ENCODE measurements around the gene DCAF6. TPM values are rescaled to one million over a fixed set of nuclear protein-coding genes. Genes with fewer than 3 reads are reported as not detected.

The DCAF6 gene
- total RNA-seq, 1 donor from 2014 or later: 28.6 TPM

DNA sequence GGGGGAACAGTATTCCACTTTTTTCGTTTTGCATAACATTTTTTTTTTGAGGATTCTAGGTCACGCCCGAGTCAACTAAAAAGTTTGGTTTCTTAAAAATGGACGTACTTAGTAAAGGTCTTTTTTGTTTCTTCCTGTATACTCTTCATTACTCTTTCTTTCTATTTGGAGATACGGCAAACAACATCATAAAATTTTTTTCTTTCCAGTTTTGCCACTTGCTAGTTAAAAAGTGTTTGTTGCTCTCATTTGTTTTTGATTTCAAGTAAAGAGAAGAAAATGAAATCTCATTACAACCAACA is 1.2 kb downstream of the DCAF6 start:
- Histone ChIP-seq H4K20me1 (ENCODE audit: low read depth) (peaks cover 4% of the 10 kb centered on the region), H3K36me3 (no peaks in the 10 kb centered on the region), H3K4me2 (peak overlapping the region; percentile 97), H2AFZ (replicated peaks) (peak overlapping the region; percentile 59), H3F3A (ENCODE audit: low read depth) (peaks cover 29% of the 10 kb centered on the region), H3K27ac (peak overlapping the region; percentile 92), H3K9me3 (ENCODE audit: low read depth) (no peaks in the 10 kb centered on the region), H3K79me2 (ENCODE audit: low read depth) (peaks cover 67% of the 10 kb centered on the region), H3K4me3 (peak overlapping the region; percentile 81), H3K4me1 (peaks cover 17% of the 10 kb centered on the region), H3K27me3 (no peaks in the 10 kb centered on the region), H3K9ac (peak overlapping the region; percentile 85)
- Mint-ChIP-seq H3K36me3 (peaks cover 7% of the 10 kb centered on the region), H3K4me3 (peak overlapping the region; percentile 97), H3K27ac (peak overlapping the region; percentile 93), H3K4me1 (peaks cover 21% of the 10 kb centered on the region), H3K9me3 (peaks cover 2% of the 10 kb centered on the region), H3K27me3 (ENCODE audit: insufficient read depth, low read depth) (no peaks in the 10 kb centered on the region)
- DNase-seq (ENCODE audit: low spot score): no peak
- TF ChIP-seq EZH2phosphoT487 (IDR thresholded peaks at IDR 0.05): no peak

DNA sequence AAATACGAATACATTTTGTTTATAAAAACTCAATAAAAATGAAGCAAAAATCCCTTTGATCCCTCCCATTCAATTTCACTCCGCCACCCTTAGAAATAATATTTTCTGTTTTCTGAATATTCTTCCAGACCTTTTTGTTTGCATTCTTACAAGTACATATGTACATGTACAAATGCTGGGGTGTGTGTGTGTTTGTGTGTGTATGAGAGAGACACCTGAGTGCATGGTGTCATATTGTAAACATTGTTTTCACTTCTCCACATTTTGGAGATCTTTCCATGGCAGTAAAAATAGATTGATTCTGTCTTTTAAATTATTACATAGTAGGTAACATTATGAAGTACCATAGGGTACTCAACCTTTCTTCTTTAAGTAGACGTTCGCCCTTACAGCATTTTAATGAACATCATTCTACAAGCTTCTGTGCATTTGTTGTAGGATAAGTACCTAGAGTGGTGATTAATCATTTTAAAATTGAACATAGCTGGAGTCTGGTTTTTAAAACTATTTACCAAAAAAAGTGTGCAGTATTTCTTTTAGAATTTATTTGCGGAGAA is 1.7 kb downstream of the DCAF6 start:
- Histone ChIP-seq H3F3A (ENCODE audit: low read depth) (peaks cover 29% of the 10 kb centered on the region), H3K9ac (peak overlapping the region; percentile 85), H4K20me1 (ENCODE audit: low read depth) (peaks cover 4% of the 10 kb centered on the region), H3K4me1 (peaks cover 17% of the 10 kb centered on the region), H3K9me3 (ENCODE audit: low read depth) (no peaks in the 10 kb centered on the region), H2AFZ (replicated peaks) (peak overlapping the region; percentile 59), H3K4me3 (peak overlapping the region; percentile 81), H3K4me2 (peak overlapping the region; percentile 97), H3K27me3 (no peaks in the 10 kb centered on the region), H3K79me2 (ENCODE audit: low read depth) (peaks cover 72% of the 10 kb centered on the region), H3K36me3 (no peaks in the 10 kb centered on the region), H3K27ac (peak overlapping the region; percentile 92)
- TF ChIP-seq, protein P1, sequence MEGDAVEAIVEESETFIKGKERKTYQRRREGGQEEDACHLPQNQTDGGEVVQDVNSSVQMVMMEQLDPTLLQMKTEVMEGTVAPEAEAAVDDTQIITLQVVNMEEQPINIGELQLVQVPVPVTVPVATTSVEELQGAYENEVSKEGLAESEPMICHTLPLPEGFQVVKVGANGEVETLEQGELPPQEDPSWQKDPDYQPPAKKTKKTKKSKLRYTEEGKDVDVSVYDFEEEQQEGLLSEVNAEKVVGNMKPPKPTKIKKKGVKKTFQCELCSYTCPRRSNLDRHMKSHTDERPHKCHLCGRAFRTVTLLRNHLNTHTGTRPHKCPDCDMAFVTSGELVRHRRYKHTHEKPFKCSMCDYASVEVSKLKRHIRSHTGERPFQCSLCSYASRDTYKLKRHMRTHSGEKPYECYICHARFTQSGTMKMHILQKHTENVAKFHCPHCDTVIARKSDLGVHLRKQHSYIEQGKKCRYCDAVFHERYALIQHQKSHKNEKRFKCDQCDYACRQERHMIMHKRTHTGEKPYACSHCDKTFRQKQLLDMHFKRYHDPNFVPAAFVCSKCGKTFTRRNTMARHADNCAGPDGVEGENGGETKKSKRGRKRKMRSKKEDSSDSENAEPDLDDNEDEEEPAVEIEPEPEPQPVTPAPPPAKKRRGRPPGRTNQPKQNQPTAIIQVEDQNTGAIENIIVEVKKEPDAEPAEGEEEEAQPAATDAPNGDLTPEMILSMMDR (IDR thresholded peaks at IDR 0.05): no peak
- TF ChIP-seq EZH2phosphoT487 (IDR thresholded peaks at IDR 0.05) (no peak), EZH2 (IDR thresholded peaks at IDR 0.05) (no peak)
- H3K36me3 Mint-ChIP-seq: peaks cover 7% of the 10 kb centered on the region
- no peak for DNase-seq (ENCODE audit: low spot score)
- no peaks in the 10 kb centered on the region for H3K27me3 Mint-ChIP-seq (ENCODE audit: insufficient read depth, low read depth)
- peaks cover 4% of the 10 kb centered on the region for H3K9me3 Mint-ChIP-seq
- H3K4me1 Mint-ChIP-seq: peaks cover 19% of the 10 kb centered on the region
- no peak overlapping the region for H3K27ac Mint-ChIP-seq
- peak overlapping the region; percentile 97 for H3K4me3 Mint-ChIP-seq

DNA sequence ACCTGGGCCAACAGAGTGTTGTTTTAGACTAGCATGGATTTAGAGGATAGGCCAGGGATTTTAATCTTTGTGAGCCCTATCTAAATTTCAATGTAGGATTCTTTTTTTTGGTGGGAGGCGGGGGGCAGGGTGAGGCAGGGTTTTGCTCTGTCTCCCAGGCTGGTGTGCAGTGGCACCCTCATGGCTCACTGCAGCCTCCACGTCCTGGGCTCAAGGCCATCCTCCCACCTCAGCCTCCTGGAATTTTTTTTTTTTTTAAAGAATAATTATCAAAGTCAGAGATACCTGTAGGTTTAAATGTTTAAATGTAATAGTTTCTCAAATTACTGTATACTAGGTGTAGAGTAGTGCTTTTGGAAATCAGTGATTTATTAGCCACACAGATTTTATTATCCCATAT is 3.8 kb downstream of the DCAF6 start:
- H3K79me2 ChIP-seq (ENCODE audit: low read depth): peaks cover 79% of the 10 kb centered on the region

DNA sequence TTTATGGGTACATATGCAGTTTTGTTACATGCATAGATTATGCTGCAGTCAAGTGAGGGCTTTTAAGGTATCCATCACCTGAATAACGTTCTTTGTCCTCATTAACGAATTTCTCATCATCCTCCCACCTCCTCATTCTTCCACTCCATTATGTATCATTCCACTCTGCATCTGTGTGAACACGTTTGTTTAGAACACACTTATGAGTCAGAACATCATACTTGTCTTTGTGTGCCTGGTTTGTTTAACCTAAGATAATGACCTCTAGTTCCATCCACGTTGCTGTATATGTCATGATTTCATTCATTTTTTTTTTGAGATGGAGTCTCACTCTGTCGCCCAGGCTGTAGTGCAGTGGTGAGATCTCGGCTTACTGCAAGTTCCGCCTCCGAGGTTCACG is 7.1 kb downstream of the DCAF6 start:
- H3K4me1 ChIP-seq: peaks cover 2% of the 10 kb centered on the region
- TF ChIP-seq, protein P1 (IDR thresholded peaks at IDR 0.05): no peak
- no peak for TF ChIP-seq EZH2 (IDR thresholded peaks at IDR 0.05)
- no peak overlapping the region for H3K4me3 ChIP-seq
- Mint-ChIP-seq H3K9me3 (peaks cover 28% of the 10 kb centered on the region), H3K36me3 (peaks cover 23% of the 10 kb centered on the region), H3K27ac (no peak overlapping the region), H3K4me3 (no peak overlapping the region), H3K4me1 (no peaks in the 10 kb centered on the region), H3K27me3 (ENCODE audit: insufficient read depth, low read depth) (peaks cover 2% of the 10 kb centered on the region)
- no peak overlapping the region for H3K27ac ChIP-seq
- H3K9me3 ChIP-seq (ENCODE audit: low read depth): no peaks in the 10 kb centered on the region
- no peaks in the 10 kb centered on the region for H3K27me3 ChIP-seq
- no peak overlapping the region for H3K4me2 ChIP-seq
- H2AFZ ChIP-seq (replicated peaks): no peak overlapping the region
- DNase-seq (ENCODE audit: low spot score): no peak
- H3K79me2 ChIP-seq (ENCODE audit: low read depth): peaks cover 100% of the 10 kb centered on the region
- H4K20me1 ChIP-seq (ENCODE audit: low read depth): peaks cover 18% of the 10 kb centered on the region
- no peaks in the 10 kb centered on the region for H3F3A ChIP-seq (ENCODE audit: low read depth)
- H3K9ac ChIP-seq: no peak overlapping the region
- no peaks in the 10 kb centered on the region for H3K36me3 ChIP-seq

More for the DNA sequence above, 3.8 kb downstream of the DCAF6 start:
- no peaks in the 10 kb centered on the region for H3K27me3 ChIP-seq
- H3K9me3 Mint-ChIP-seq: peaks cover 20% of the 10 kb centered on the region
- H3K4me3 Mint-ChIP-seq: no peak overlapping the region
- peaks cover 6% of the 10 kb centered on the region for H3K4me1 Mint-ChIP-seq
- H3K27ac ChIP-seq: no peak overlapping the region
- no peak overlapping the region for H3K4me2 ChIP-seq
- H2AFZ ChIP-seq (replicated peaks): no peak overlapping the region
- H3F3A ChIP-seq (ENCODE audit: low read depth): peaks cover 21% of the 10 kb centered on the region
- TF ChIP-seq EZH2 (IDR thresholded peaks at IDR 0.05) (no peak), EZH2phosphoT487 (IDR thresholded peaks at IDR 0.05) (no peak)
- TF ChIP-seq, protein P1 (IDR thresholded peaks at IDR 0.05): no peak
- no peaks in the 10 kb centered on the region for H3K36me3 ChIP-seq
- no peaks in the 10 kb centered on the region for H3K9me3 ChIP-seq (ENCODE audit: low read depth)
- H3K4me3 ChIP-seq: no peak overlapping the region
- no peaks in the 10 kb centered on the region for H4K20me1 ChIP-seq (ENCODE audit: low read depth)
- no peak for DNase-seq (ENCODE audit: low spot score)
- H3K4me1 ChIP-seq: peaks cover 11% of the 10 kb centered on the region
- no peak overlapping the region for H3K27ac Mint-ChIP-seq
- H3K9ac ChIP-seq: no peak overlapping the region
- H3K27me3 Mint-ChIP-seq (ENCODE audit: insufficient read depth, low read depth): peaks cover 2% of the 10 kb centered on the region
- peaks cover 15% of the 10 kb centered on the region for H3K36me3 Mint-ChIP-seq
